HepG2 (cell line): Measurements from ENCODE around the gene CACNG1. TPM values are rescaled to one million over a fixed set of nuclear protein-coding genes. Genes with fewer than 3 reads are reported as not detected.

ENCODE experiments used
- ATAC-seq: fragments of 200-7000 bp; cut with Tn5 transposase; 3 replicates; pipeline ENCODE4 v1.9.1; 2020; ENCODE audit warnings: mild to moderate bottlenecking, moderate library complexity
- BruUV-seq: library from RNA; stranded (reverse); fragments of 400-500 nt; replicated peaks from 2 replicates; lab custom pipeline; 2021; lab: Mats Ljungman, UMichigan
- CTCF ChIA-PET: fragments of 300-600 bp; formaldehyde crosslinking; extraction: SDS; loops from one replicate; lab custom pipeline; 2021; ENCODE audit warnings: low total read pairs, inconsistent platforms, low intra/inter-chr PET ratio; lab: Yijun Ruan, JAX
- POLR2A ChIA-PET: fragments of 350-600 bp; sonication (Branson Sonifier 250); formaldehyde crosslinking; loops from one replicate; lab custom pipeline; 2020; ENCODE audit warnings: antibody characterized with exemption, inconsistent platforms; lab: Yijun Ruan, JAX
- DNase-seq: peaks from one replicate; pipeline ENCODE4 v3.0.0-alpha.2; 2015; ENCODE audit warnings: low spot score
- FAIRE-seq: peaks from 3 replicates; lab custom pipeline; 2011; peaks lifted over from hg19 to GRCh38; lab: Jason Lieb, UNC
- H2AFZ ChIP-seq: one replicate; pipeline ENCODE4 v1.6.1; 2011; ENCODE audit warnings: low read length, inconsistent platforms
- H3K27ac ChIP-seq: fragments of 300-600 bp; 3 replicates; pipeline ENCODE4 v1.8.0; 2011; ENCODE audit warnings: mixed run types, mild to moderate bottlenecking, mixed read lengths, low read length, inconsistent platforms; ENCODE audit not compliant: insufficient read depth; ENCODE audit errors: extremely low read length
- H3K27me3 ChIP-seq, 2 experiments: fragments of 200-600 bp in 1 of 2; 2 replicates in 1 of 2; 3 replicates in 1 of 2; pipeline versions ENCODE4 v1.6.0 to v1.8.0; 2011; ENCODE audit warnings: low read length in 2 of 2, mild to moderate bottlenecking in 2 of 2, moderate library complexity in 2 of 2, inconsistent platforms in 1 of 2; ENCODE audit not compliant: insufficient read depth in 2 of 2, control insufficient read depth in 1 of 2
- H3K36me3 ChIP-seq, 2 experiments: fragments of 200-600 bp in 1 of 2; replicated peaks in 1 of 2; 2 replicates in 1 of 2; 3 replicates in 1 of 2; pipeline versions ENCODE4 v1.5.1 to v1.8.0; 2011; ENCODE audit warnings: low read length in 2 of 2, inconsistent platforms in 1 of 2; ENCODE audit not compliant: insufficient read depth in 2 of 2, control insufficient read depth in 1 of 2
- H3K4me1 ChIP-seq: 2 replicates; pipeline ENCODE4 v1.5.1; 2012; ENCODE audit warnings: low read length, inconsistent platforms; ENCODE audit not compliant: insufficient read depth
- H3K4me2 ChIP-seq: 2 replicates; pipeline ENCODE4 v1.6.0; 2011; ENCODE audit warnings: low read depth, low read length, inconsistent platforms
- H3K4me3 ChIP-seq, 3 experiments: fragments of 200-600 bp in 1 of 3; sonication (generic), shearing (Covaris generic) in 1 of 3; replicated peaks in 1 of 3; 2 replicates each; pipeline ENCODE4 v1.5.1; 2011 to 2016; ENCODE audit warnings: low read length in 3 of 3, inconsistent platforms in 2 of 3, low read depth in 2 of 3, mild to moderate bottlenecking in 2 of 3, control low read depth in 1 of 3, mixed read lengths in 1 of 3; ENCODE audit not compliant: insufficient read depth in 1 of 3
- H3K79me2 ChIP-seq: one replicate; pipeline ENCODE4 v1.6.1; 2011; ENCODE audit warnings: low read length, inconsistent platforms; ENCODE audit not compliant: insufficient read depth
- H3K9ac ChIP-seq: 2 replicates; pipeline ENCODE4 v1.6.0; 2011; ENCODE audit warnings: mild to moderate bottlenecking, low read depth, low read length, inconsistent platforms; ENCODE audit not compliant: insufficient read depth
- H3K9me3 ChIP-seq: 2 replicates; pipeline ENCODE4 v1.5.1; 2012; ENCODE audit warnings: mild to moderate bottlenecking, low read length
- H4K20me1 ChIP-seq: 2 replicates; pipeline ENCODE4 v1.6.0; 2011; ENCODE audit warnings: inconsistent platforms, mild to moderate bottlenecking, low read length, moderate library complexity; ENCODE audit not compliant: insufficient read depth
- ARNT ChIP-seq: fragments of 450-650 bp; IDR thresholded peaks from 2 replicates; pipeline ENCODE4 v1.6.1; 2017
- CEBPZ ChIP-seq: IDR thresholded peaks from 2 replicates; pipeline ENCODE4 v1.6.1; 2012; ENCODE audit warnings: low read length, improper control_type of control experiment
- MIER3 ChIP-seq: IDR thresholded peaks from 2 replicates; pipeline ENCODE4 v1.6.1; 2016; ENCODE audit warnings: missing compliant biosample characterization, borderline replicate concordance
- RAD21 ChIP-seq: fragments of 450-650 bp; formaldehyde crosslinking; IDR thresholded peaks from 2 replicates; pipeline ENCODE4 v1.5.0; 2020; ENCODE audit warnings: mild to moderate bottlenecking
- SRSF9 ChIP-seq: fragments of 200-400 bp; formaldehyde crosslinking; IDR thresholded peaks from 2 replicates; pipeline ENCODE4 v1.6.1; 2018; ENCODE audit warnings: borderline replicate concordance, mild to moderate bottlenecking, low read depth, low read length; ENCODE audit not compliant: insufficient read depth, poor library complexity, severe bottlenecking
- ZNF775 ChIP-seq: sonication (generic); formaldehyde crosslinking; IDR thresholded peaks from 2 replicates; pipeline ENCODE4 v1.4.0; 2020; ENCODE audit warnings: missing genetic modification reagents, mild to moderate bottlenecking, moderate library complexity, borderline replicate concordance
- ZNF879 ChIP-seq: sonication (generic); formaldehyde crosslinking; IDR thresholded peaks from 2 replicates; pipeline ENCODE4 v1.8.1; 2023; ENCODE audit warnings: missing genetic modification reagents
- WGBS: methylation state at CpG from one replicate; pipeline ENCODE4 v1.1.6; 2017; ENCODE audit warnings: low lambda C conversion rate; 5-methylcytosine and 5-hydroxymethylcytosine counted together
- in situ Hi-C: cut with HindIII; loops from 2 replicates; pipeline ENCODE4 v1.10.0; 2017; ENCODE audit warnings: low pct_unique_long_range_greater_than_20kb; ENCODE audit not compliant: extremely low pct_ligation_motif_present
- intact Hi-C: fragments of 100-400 bp; cut with micrococcal nuclease; formaldehyde crosslinking; loops from one replicate; pipeline ENCODE4 v1.10.0; 2022; ENCODE audit not compliant: unreplicated experiment
- polyA plus RNA-seq, 8 experiments: library from polyadenylated mRNA; depleted of rRNA in 3 of 8; stranded (reverse) in 7 of 8; unstranded in 1 of 8; fragments of >200 nt; fragmentation: Illumina TruSeq in 4 of 8; extraction: Trizol in 4 of 8; gene quantifications; 2 replicates each; pipeline versions ENCODE4 v1.2.1 to v1.2.3, GENCODE V29; 2011 to 2016; ENCODE audit warnings: low read depth in 4 of 8, missing spikeins in 1 of 8, mixed read lengths in 1 of 8; ENCODE audit not compliant: insufficient read depth in 1 of 8
- total RNA-seq, 5 experiments: library from RNA; depleted of rRNA; stranded (reverse); fragments of >200 nt; fragmentation: Illumina TruSeq; extraction: Trizol; gene quantifications; 2 replicates each; pipeline ENCODE4 v1.2.3, GENCODE V29; 2016; ENCODE audit warnings: low read depth in 1 of 5
- TF ChIP-seq, protein P1 (sequence below): sonication (generic); formaldehyde crosslinking; IDR thresholded peaks from 2 replicates; pipeline ENCODE4 v1.5.0; 2020; ENCODE audit warnings: missing genetic modification reagents

Gene CACNG1
- total and polyA plus RNA-seq, 2 of the 13 experiments (the other 11 are each of a cell fraction or from before 2014, with no cell fraction given) = not detected

- Histone ChIP-seq H3K27me3 (peaks cover 5 to 19% of the 10 kb centered on the region in 2 experiments; a peak in 3 of 5 replicates), H3K4me1 (peaks cover 10% of the 10 kb centered on the region), H3K9ac (no peak overlapping the region), H3K9me3 (no peaks in the 10 kb centered on the region), H3K27ac (no peak overlapping the region), H3K36me3 (no peaks in the 10 kb centered on the region), H4K20me1 (no peaks in the 10 kb centered on the region), H3K79me2 (no peaks in the 10 kb centered on the region), H2AFZ (no peak overlapping the region), H3K4me3 (no peak overlapping the region), H3K4me2 (no peak overlapping the region)
- in situ Hi-C loops = no loop called here
- ATAC-seq (no peak), DNase-seq (no peak), FAIRE-seq (no peak)
- ChIA-PET CTCF (no interaction called here), POLR2A (no interaction called here)
- BruUV-seq = no TSS peak
- no peak for TF ChIP-seq ZNF775
- no peak for TF ChIP-seq ZNF879 (CRISPR knock-in tag)
- TF ChIP-seq ARNT = no peak
- no peak for TF ChIP-seq SRSF9
- TF ChIP-seq MIER3 (CRISPR knock-in tag) = no peak
- no peak for TF ChIP-seq RAD21 (CRISPR knock-in tag)
- TF ChIP-seq CEBPZ = no peak
- TF ChIP-seq, protein P1, sequence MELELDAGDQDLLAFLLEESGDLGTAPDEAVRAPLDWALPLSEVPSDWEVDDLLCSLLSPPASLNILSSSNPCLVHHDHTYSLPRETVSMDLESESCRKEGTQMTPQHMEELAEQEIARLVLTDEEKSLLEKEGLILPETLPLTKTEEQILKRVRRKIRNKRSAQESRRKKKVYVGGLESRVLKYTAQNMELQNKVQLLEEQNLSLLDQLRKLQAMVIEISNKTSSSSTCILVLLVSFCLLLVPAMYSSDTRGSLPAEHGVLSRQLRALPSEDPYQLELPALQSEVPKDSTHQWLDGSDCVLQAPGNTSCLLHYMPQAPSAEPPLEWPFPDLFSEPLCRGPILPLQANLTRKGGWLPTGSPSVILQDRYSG (CRISPR knock-in tag) = no peak
- 84% methylated on average over 8 of the region's 8 CpGs for WGBS
- intact Hi-C loops = no loop called here
These were observed 13.7 kb downstream of the CACNG1 start for GRCh38 chr17:67058036-67058435.
